DMS153 treated with DMSO at 0.1 percent for 48 hours (cell line): ENCODE results near the gene WDR11.

Source experiments
- DNase-seq: peaks from one replicate; lab custom pipeline; 2025; ENCODE audit not compliant: unreplicated experiment; lab: John Stamatoyannopoulos, UW

WDR11 gene

DNA sequence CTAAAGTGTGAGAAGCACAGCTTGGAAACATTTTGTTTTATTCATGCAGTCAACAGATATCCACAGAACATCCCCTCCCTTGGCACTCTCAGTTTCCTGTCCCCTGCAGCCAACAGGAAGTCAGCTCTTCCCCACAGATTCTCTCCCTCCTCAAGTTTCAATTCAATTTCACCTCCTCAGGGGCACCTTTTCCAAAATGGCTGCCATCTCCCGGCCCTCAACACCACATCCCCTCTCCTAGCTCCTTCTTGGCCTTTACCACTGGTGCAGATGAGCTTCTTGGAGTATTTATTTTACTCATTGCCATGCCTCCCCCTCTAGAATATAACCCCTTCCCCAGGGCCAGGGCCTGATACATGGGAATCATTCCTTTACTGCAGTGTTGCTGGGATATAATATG is 94.0 kb downstream of the WDR11 start:
- no peak for DNase-seq

DNA sequence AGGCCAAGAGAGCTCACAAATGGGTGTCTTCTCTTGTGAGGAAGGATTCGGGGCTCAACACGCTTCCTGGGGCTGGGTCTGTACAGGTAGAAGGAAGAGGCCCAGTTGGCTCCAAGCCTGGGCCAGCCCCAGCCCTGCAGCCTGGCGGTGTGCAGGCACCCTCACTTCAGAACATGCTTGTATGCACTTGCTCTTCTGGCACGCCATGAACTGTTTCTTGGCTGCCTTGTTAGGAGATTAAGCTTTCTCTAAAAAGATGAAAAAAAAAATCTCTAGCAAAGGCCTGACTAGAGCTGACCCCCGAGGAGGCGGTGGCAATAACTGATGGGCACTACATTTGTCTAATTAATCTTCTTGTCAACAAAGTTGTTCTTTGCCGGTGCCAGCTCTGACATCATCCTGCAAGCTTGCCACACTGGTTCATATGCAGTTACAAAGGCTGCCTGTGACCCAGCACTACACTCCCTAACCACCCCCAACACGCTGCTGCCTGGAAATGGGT is 94.7 kb downstream of the WDR11 start:
- DNase-seq, result no peak

DNA sequence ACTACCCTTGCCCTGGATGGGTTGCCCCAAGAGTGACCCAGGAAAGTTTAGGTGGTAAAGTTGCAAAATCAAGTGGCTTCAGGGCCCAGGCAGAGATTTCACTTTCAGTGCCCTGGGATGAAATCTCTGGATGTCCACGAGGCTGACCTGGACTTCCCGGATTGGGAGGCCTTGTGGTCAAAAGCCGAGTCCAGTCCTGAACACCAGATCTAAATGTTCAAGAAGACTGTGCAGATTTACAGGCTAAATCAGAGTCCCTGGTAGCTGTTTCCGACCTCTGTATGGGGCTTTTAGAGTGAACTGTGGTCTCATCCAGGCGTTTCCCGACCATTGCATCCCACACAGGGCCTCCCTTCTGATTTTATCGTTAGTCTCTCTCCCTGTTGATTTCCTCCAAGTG is 95.3 kb downstream of the WDR11 start:
- no peak for DNase-seq

DNA sequence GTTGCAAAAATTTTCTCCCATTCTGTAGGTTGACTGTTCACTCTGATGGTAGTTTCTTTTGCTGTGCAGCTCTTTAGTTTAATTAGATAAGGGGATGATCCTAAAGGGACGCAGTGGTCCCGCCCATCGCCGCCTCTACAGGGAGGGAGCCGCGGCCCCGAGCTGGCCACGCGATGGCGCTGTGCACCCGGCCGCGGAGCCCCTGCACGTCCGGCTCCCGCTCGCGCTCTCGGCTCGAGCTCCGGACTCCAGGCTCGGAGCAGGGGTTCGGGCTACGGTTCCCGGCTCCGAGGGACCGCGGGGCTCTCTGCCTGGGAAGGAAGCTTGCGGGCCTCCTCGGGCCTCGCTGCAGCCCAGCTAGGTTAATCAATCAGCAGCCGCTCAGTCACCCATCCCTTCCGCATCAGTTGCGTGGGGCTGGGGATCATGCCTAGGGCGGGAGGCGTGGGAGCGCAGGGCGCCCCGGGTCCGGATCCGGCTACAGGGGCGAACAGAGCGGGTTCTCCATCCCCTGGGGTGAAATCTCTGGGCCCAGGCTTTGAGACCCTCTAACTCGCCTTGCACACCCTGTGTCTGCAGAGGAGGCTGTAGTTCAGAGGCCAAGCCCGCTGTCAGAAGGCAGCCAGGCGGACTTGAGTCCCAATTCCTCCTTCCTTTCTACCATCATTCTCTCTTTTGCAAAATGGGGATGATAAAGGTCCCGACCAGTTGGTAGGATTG is 97.9 kb downstream of the WDR11 start:
- DNase-seq, result no peak

GRCh38 chr10:120949609-120950031 is 98.5 kb downstream of the WDR11 start:
- no peak for DNase-seq

DNA sequence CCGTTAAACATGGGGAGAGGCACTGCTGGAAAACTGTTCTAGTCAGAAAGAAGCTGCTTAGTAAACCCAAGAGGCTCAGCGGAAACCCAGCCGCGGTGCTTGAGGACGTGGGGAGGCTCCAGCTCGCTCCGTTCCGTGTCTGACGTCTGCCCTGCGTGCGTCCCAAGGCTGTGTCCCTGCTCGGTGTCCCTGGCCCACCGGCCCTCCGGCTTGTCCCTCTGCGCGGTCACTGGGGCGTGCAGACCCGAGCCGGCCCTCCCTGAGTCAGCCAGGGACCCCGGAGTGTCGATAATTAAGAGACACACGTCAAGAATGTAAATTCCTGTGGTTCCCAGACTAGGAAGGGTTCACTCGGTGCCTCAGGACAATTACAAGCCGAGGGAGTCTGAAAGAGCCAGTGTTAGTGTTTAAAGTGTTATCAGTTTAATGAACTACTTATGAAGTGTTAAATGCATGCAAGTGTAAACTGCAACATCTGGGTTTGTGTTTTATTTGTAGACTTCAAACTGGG is 98.9 kb downstream of the WDR11 start:
- DNase-seq, result no peak

GRCh38 chr10:120951288-120951687 is 100.1 kb downstream of the WDR11 start:
- no peak for DNase-seq

DNA sequence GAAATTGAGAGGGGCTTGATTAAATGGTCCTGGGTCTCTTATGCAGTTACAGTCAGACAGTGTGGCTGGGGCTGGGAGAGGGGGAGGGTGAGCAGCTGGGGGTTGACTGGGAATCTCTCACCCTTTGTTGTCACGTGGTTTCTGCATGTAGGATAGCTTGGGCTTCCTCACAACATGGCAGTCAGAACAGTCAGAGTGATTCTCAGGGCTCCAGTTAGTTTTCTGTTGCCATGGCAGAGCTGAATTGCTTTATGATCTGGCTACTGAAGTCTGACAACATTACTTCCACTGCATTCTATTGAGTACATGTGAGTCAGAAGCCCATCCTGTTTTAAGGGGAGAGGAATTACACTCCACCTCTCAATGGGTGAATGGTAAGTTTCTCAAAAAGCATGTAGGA is 102.7 kb downstream of the WDR11 start:
- no peak for DNase-seq
